CD14-positive monocyte (primary cell): ENCODE results near the gene PCP2. TPM values are rescaled to one million over a fixed set of nuclear protein-coding genes. Genes with fewer than 3 reads are reported as not detected.

Source experiments
- DNase-seq, 3 donors: peaks; one replicate each; pipeline ENCODE4 v3.0.0-alpha.2; 2011 to 2022
- H2AFZ ChIP-seq: 2 replicates; pipeline ENCODE4 v1.6.0; 2012; ENCODE audit warnings: mild to moderate bottlenecking, low read depth, low read length, inconsistent platforms; ENCODE audit not compliant: insufficient read depth, poor library complexity, severe bottlenecking
- H3K27ac ChIP-seq, 2 donors: 1 replicate in 1 of 2; 2 replicates in 1 of 2; pipeline ENCODE4 v1.5.1; 2012 to 2013; ENCODE audit warnings: low read length in 2 of 2, control low read depth in 1 of 2, inconsistent platforms in 1 of 2, low read depth in 1 of 2, mild to moderate bottlenecking in 1 of 2
- H3K27me3 ChIP-seq, 2 donors: one replicate each; pipeline versions ENCODE4 v1.6.0 to v1.6.1; 2011 to 2013; ENCODE audit warnings: low read length in 2 of 2; ENCODE audit not compliant: control insufficient read depth in 2 of 2, insufficient read depth in 2 of 2
- H3K36me3 ChIP-seq, 2 donors: replicated peaks in 1 of 2; 1 replicate in 1 of 2; 2 replicates in 1 of 2; pipeline versions ENCODE4 v1.5.1 to v1.6.1; 2012 to 2013; ENCODE audit warnings: low read length in 2 of 2, control low read depth in 1 of 2, inconsistent platforms in 1 of 2, mild to moderate bottlenecking in 1 of 2; ENCODE audit not compliant: insufficient read depth in 2 of 2, control insufficient read depth in 1 of 2
- H3K4me1 ChIP-seq, 2 donors: 1 replicate in 1 of 2; 2 replicates in 1 of 2; pipeline versions ENCODE4 v1.5.1 to v1.6.1; 2012 to 2013; ENCODE audit warnings: low read length in 2 of 2, control low read depth in 1 of 2, inconsistent platforms in 1 of 2, mild to moderate bottlenecking in 1 of 2, moderate library complexity in 1 of 2; ENCODE audit not compliant: insufficient read depth in 2 of 2, control insufficient read depth in 1 of 2
- H3K4me2 ChIP-seq: replicated peaks from 2 replicates; pipeline ENCODE3; 2012; ENCODE audit warnings: low read length, moderate library complexity, mild to moderate bottlenecking; ENCODE audit not compliant: poor library complexity, severe bottlenecking; ENCODE audit errors: extremely low read depth
- H3K4me3 ChIP-seq, 3 experiments: fragments of 200-600 bp in 1 of 3; sonication (generic) in 1 of 3; replicated peaks in 1 of 3; 1 replicate in 2 of 3; 2 replicates in 1 of 3; pipeline ENCODE4 v1.5.1; 2011 to 2013; ENCODE audit warnings: low read length in 3 of 3, mild to moderate bottlenecking in 3 of 3, control low read depth in 2 of 3, low read depth in 2 of 3, inconsistent platforms in 1 of 3, moderate library complexity in 1 of 3
- H3K79me2 ChIP-seq: 2 replicates; pipeline ENCODE4 v1.6.0; 2012; ENCODE audit warnings: mild to moderate bottlenecking, control low read depth, inconsistent platforms, low read length, moderate library complexity; ENCODE audit not compliant: insufficient read depth
- H3K9ac ChIP-seq: 2 replicates; pipeline ENCODE4 v1.6.0; 2017; ENCODE audit warnings: low read length, mild to moderate bottlenecking; ENCODE audit not compliant: insufficient read depth, poor library complexity, severe bottlenecking
- H3K9me3 ChIP-seq, 2 donors: replicated peaks in 1 of 2; 1 replicate in 1 of 2; 2 replicates in 1 of 2; pipeline versions ENCODE4 v1.5.1 to v1.6.1; 2012 to 2013; ENCODE audit warnings: low read length in 2 of 2, control low read depth in 1 of 2; ENCODE audit not compliant: control insufficient read depth in 1 of 2, insufficient read depth in 1 of 2
- H4K20me1 ChIP-seq: 2 replicates; pipeline ENCODE4 v1.6.0; 2012; ENCODE audit warnings: mild to moderate bottlenecking, low read length, control low read depth, moderate library complexity; ENCODE audit not compliant: insufficient read depth
- H3K27ac Mint-ChIP-seq, 7 donors: one replicate each; pipeline ENCODE4 v1.8.0; 2020; ENCODE audit warnings: mild to moderate bottlenecking in 7 of 7, mixed read lengths in 7 of 7, moderate library complexity in 6 of 7, inconsistent platforms in 2 of 7
- H3K27me3 Mint-ChIP-seq, 3 donors: one replicate each; pipeline ENCODE4 v1.8.0; 2021 to 2022; ENCODE audit warnings: low read depth in 3 of 3, mild to moderate bottlenecking in 3 of 3, mixed read lengths in 3 of 3, moderate library complexity in 3 of 3, inconsistent platforms in 1 of 3
- H3K36me3 Mint-ChIP-seq, 2 donors: one replicate each; pipeline ENCODE4 v1.8.0; 2020; ENCODE audit warnings: mixed read lengths in 2 of 2, inconsistent platforms in 1 of 2, mild to moderate bottlenecking in 1 of 2
- H3K4me1 Mint-ChIP-seq: one replicate; pipeline ENCODE4 v1.8.0; 2020; ENCODE audit warnings: mild to moderate bottlenecking, mixed read lengths
- H3K4me3 Mint-ChIP-seq, 2 donors: one replicate each; pipeline ENCODE4 v1.8.0; 2020; ENCODE audit warnings: mild to moderate bottlenecking in 2 of 2, mixed read lengths in 2 of 2, moderate library complexity in 1 of 2
- H3K9me3 Mint-ChIP-seq, 7 donors: one replicate each; pipeline ENCODE4 v1.8.0; 2020 to 2022; ENCODE audit warnings: mixed read lengths in 7 of 7, mild to moderate bottlenecking in 6 of 7, moderate library complexity in 6 of 7, inconsistent platforms in 2 of 7
- WGBS: methylation state at CpG from one replicate; pipeline ENCODE4 v1.1.5; 2013; ENCODE audit warnings: missing lambda C conversion rate; ENCODE audit not compliant: insufficient coverage; 5-methylcytosine and 5-hydroxymethylcytosine counted together
- intact Hi-C, 2 donors: fragments of 100-400 bp; cut with micrococcal nuclease; formaldehyde crosslinking; loops; one replicate each; pipeline versions ENCODE4 v1.15.0 to v1.15.1; 2023
- polyA plus RNA-seq, 3 donors: library from polyadenylated mRNA; depleted of rRNA in 1 of 3; unstranded in 2 of 3; stranded (reverse) in 1 of 3; fragments of 300-500 nt in 2 of 3; fragments of >200 nt in 1 of 3; fragmentation: Illumina TruSeq in 2 of 3; gene quantifications; 1 replicate in 2 of 3; 2 replicates in 1 of 3; pipeline ENCODE4 v1.2.3, GENCODE V29; 2012 to 2021
- TF ChIP-seq, protein P1 (sequence below): fragments of 200-600 bp; IDR thresholded peaks from one replicate; pipeline ENCODE4 v1.8.0; 2022; ENCODE audit warnings: antibody characterized with exemption, mild to moderate bottlenecking

Gene PCP2
- polyA plus RNA-seq, 3 donors = 1.8 TPM; not detected in 2

GRCh38 chr19:7679771-7680605, 46.5 kb upstream of the PCP2 start:
- TF ChIP-seq, protein P1, sequence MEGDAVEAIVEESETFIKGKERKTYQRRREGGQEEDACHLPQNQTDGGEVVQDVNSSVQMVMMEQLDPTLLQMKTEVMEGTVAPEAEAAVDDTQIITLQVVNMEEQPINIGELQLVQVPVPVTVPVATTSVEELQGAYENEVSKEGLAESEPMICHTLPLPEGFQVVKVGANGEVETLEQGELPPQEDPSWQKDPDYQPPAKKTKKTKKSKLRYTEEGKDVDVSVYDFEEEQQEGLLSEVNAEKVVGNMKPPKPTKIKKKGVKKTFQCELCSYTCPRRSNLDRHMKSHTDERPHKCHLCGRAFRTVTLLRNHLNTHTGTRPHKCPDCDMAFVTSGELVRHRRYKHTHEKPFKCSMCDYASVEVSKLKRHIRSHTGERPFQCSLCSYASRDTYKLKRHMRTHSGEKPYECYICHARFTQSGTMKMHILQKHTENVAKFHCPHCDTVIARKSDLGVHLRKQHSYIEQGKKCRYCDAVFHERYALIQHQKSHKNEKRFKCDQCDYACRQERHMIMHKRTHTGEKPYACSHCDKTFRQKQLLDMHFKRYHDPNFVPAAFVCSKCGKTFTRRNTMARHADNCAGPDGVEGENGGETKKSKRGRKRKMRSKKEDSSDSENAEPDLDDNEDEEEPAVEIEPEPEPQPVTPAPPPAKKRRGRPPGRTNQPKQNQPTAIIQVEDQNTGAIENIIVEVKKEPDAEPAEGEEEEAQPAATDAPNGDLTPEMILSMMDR = no peak
- peaks cover 66 to 78% of the 10 kb centered on the region in 2 donors for H3K4me1 ChIP-seq
- H3K9ac ChIP-seq = peak overlapping the region; percentile 98
- H3K4me2 ChIP-seq = peak overlapping the region; percentile 97
- peaks cover 12 to 22% of the 10 kb centered on the region in 2 donors for H3K36me3 ChIP-seq
- intact Hi-C loops = loop anchor here (2.0 to 5.0 kb wide), 4 partner anchors 33 to 119 kb away; partner anchors contain the start of gene STXBP2 (in 2 of the 2)
- Mint-ChIP-seq H3K27me3 (peaks cover 0 to 2% (median 0%) of the 10 kb centered on the region in 3 donors), H3K36me3 (peaks cover 14 to 36% of the 10 kb centered on the region in 2 donors), H3K27ac (peak overlapping the region; percentile 93 to 99 (median 98)), H3K9me3 (no peaks in the 10 kb centered on the region), H3K4me3 (peak overlapping the region; percentile 69 to 71), H3K4me1 (peaks cover 62% of the 10 kb centered on the region)
- peaks cover 92% of the 10 kb centered on the region for H3K79me2 ChIP-seq
- H3K27me3 ChIP-seq = no peaks in the 10 kb centered on the region
- H3K4me3 ChIP-seq = peak overlapping the region in 2 of 3 experiments; percentile 7 to 96
- DNase-seq = peak in 1 of 3 donors; percentile 11
- 60% methylated on average over 19 of the region's 22 CpGs for WGBS
- no peak overlapping the region for H2AFZ ChIP-seq
- peak overlapping the region; percentile 76 to 96 for H3K27ac ChIP-seq
- H4K20me1 ChIP-seq = peaks cover 23% of the 10 kb centered on the region
- no peaks in the 10 kb centered on the region for H3K9me3 ChIP-seq

- Histone ChIP-seq H2AFZ (no peak overlapping the region), H3K27ac (peak overlapping the region; percentile 76 to 96), H4K20me1 (peaks cover 20% of the 10 kb centered on the region), H3K36me3 (peaks cover 10 to 20% of the 10 kb centered on the region in 2 donors), H3K27me3 (no peaks in the 10 kb centered on the region), H3K4me2 (peak overlapping the region; percentile 97), H3K9ac (peak overlapping the region; percentile 74), H3K79me2 (peaks cover 88% of the 10 kb centered on the region), H3K9me3 (no peaks in the 10 kb centered on the region), H3K4me3 (peak overlapping the region in 1 of 3 experiments; percentile 96), H3K4me1 (peaks cover 73 to 86% of the 10 kb centered on the region in 2 donors)
- intact Hi-C loops = loop anchor here in 1 of 2 donors (5.0 kb wide), 1 partner anchor 42 kb away; the partner anchor contains the start of gene STXBP2
- H3K9me3 Mint-ChIP-seq = peaks cover 0 to 2% (median 1%) of the 10 kb centered on the region in 7 donors
- H3K27me3 Mint-ChIP-seq = peaks cover 0 to 2% (median 0%) of the 10 kb centered on the region in 3 donors
- DNase-seq = peak; percentile 74 to 81 (median 76)
- TF ChIP-seq, protein P1 = peak; percentile 32
- H3K4me3 Mint-ChIP-seq = peak overlapping the region; percentile 66 to 69
- peaks cover 14 to 31% of the 10 kb centered on the region in 2 donors for H3K36me3 Mint-ChIP-seq
- peaks cover 69% of the 10 kb centered on the region for H3K4me1 Mint-ChIP-seq
- H3K27ac Mint-ChIP-seq = peak overlapping the region; percentile 93 to 99 (median 98)
- WGBS = 43% methylated on average over 20 of the region's 30 CpGs
Measured at GRCh38 chr19:7678971-7679751, 45.6 kb upstream of the PCP2 start.
